Tibial nerve (tissue), 3 donors: Measurements from ENCODE around the gene GSX1.

Experiments used
- EP300 ChIP-seq, 2 donors: sonication (generic); formaldehyde crosslinking; IDR thresholded peaks; one replicate each; pipeline ENCODE4 v1.6.1; 2017; ENCODE audit warnings: antibody characterized with exemption in 2 of 2, mild to moderate bottlenecking in 1 of 2
- POLR2A ChIP-seq, 2 donors: fragments of 450-650 bp; IDR thresholded peaks; one replicate each; pipeline ENCODE4 v1.6.1; 2017; ENCODE audit warnings: antibody characterized with exemption in 2 of 2, mild to moderate bottlenecking in 2 of 2, moderate library complexity in 2 of 2

DNA sequence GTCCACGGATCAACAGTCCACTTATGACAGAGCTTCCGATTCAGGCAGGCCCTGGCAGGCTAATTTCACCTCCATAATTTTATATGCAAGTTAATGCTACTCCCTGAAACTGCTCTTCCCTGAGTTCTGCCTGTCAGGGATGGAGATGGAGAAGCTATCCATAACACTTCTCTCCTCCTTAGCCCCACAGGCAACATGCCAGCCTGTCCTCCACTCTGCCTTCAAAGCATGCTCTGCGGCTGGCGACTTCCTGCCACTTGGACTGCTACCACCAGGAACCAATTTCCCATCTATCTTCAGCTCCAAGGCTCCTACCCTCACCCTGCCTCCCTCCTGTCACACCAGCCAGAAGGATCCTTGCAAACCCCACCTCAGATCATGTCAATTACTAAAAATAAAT lies 35.4 kb downstream of the GSX1 start:
- TF ChIP-seq EP300 (IDR thresholded peaks at IDR 0.05) = no peak
- no peak for TF ChIP-seq POLR2A (IDR thresholded peaks at IDR 0.05)
